K562 (cell line): Measurements from ENCODE around the gene CAMK2G. TPM values are rescaled to one million over a fixed set of nuclear protein-coding genes. Genes with fewer than 3 reads are reported as not detected.

Experiments used
- ATAC-seq: fragments of 200-7000 bp; cut with Tn5 transposase; 3 replicates; pipeline ENCODE4 v1.9.1; 2020; ENCODE audit warnings: moderate library complexity
- BruUV-seq: library from RNA; stranded (reverse); fragments of 400-500 nt; replicated peaks from 2 replicates; lab custom pipeline; 2021; lab: Mats Ljungman, UMichigan
- CTCF ChIA-PET: fragments of 300-600 bp; formaldehyde crosslinking; extraction: SDS; loops from one replicate; lab custom pipeline; 2021; ENCODE audit warnings: low intra/inter-chr PET ratio; lab: Yijun Ruan, JAX
- POLR2A ChIA-PET: fragments of 300-600, 350-650 bp; sonication (Branson Sonifier 250); formaldehyde crosslinking; extraction: SDS; loops from one replicate; lab custom pipeline; 2021; ENCODE audit warnings: antibody characterized with exemption, inconsistent platforms; lab: Yijun Ruan, JAX
- DNase-seq, 4 experiments: peaks; one replicate each; pipeline versions ENCODE4 v3.0.0 to v3.0.0-alpha.2; 2011 to 2018; ENCODE audit warnings: low spot score in 3 of 4, mixed read lengths in 3 of 4; ENCODE audit errors: extremely low read depth in 1 of 4
- FAIRE-seq: peaks from 2 replicates; lab custom pipeline; 2011; peaks lifted over from hg19 to GRCh38; lab: Jason Lieb, UNC
- H2AFZ ChIP-seq: 2 replicates; pipeline ENCODE4 v1.6.0; 2011; ENCODE audit warnings: low read depth, low read length, control low read depth, inconsistent platforms
- H3K27ac ChIP-seq: fragments of 200-600 bp; 3 replicates; pipeline ENCODE4 v1.8.0; 2011; ENCODE audit warnings: low read depth, mild to moderate bottlenecking, control low read depth, inconsistent platforms, low read length, moderate library complexity, mixed read lengths; ENCODE audit errors: extremely low read depth
- H3K27me3 ChIP-seq, 2 experiments: fragments of 300-600 bp in 1 of 2; 2 replicates in 1 of 2; 3 replicates in 1 of 2; pipeline versions ENCODE4 v1.6.0 to v1.8.0; 2011; ENCODE audit warnings: inconsistent platforms in 2 of 2, low read length in 2 of 2, mild to moderate bottlenecking in 1 of 2, mixed read lengths in 1 of 2, moderate library complexity in 1 of 2; ENCODE audit not compliant: control insufficient read depth in 2 of 2, insufficient read depth in 2 of 2
- H3K36me3 ChIP-seq: fragments of 300-600 bp; 3 replicates; pipeline ENCODE4 v1.8.0; 2011; ENCODE audit warnings: mild to moderate bottlenecking, low read length, inconsistent platforms; ENCODE audit not compliant: control insufficient read depth, insufficient read depth
- H3K4me1 ChIP-seq, 2 experiments: fragments of 200-600 bp in 1 of 2; replicated peaks in 1 of 2; 2 replicates in 1 of 2; 3 replicates in 1 of 2; pipeline versions ENCODE4 v1.5.1 to v1.8.0; 2011; ENCODE audit warnings: inconsistent platforms in 2 of 2, low read length in 2 of 2, mild to moderate bottlenecking in 1 of 2, mixed read lengths in 1 of 2, moderate library complexity in 1 of 2; ENCODE audit not compliant: control insufficient read depth in 2 of 2, insufficient read depth in 2 of 2
- H3K4me2 ChIP-seq: 2 replicates; pipeline ENCODE4 v1.6.1; 2011; ENCODE audit warnings: low read length, control low read depth, inconsistent platforms, mixed read lengths; ENCODE audit not compliant: insufficient read depth
- H3K4me3 ChIP-seq: fragments of 200-600 bp; sonication (generic), shearing (Covaris generic); 2 replicates; pipeline ENCODE4 v1.5.1; 2016; ENCODE audit warnings: control low read depth, inconsistent platforms
- H3K79me2 ChIP-seq: fragments of 200-600 bp; 3 replicates; pipeline ENCODE4 v1.8.0; 2011; ENCODE audit warnings: low read length, inconsistent platforms; ENCODE audit not compliant: control insufficient read depth, insufficient read depth
- H3K9ac ChIP-seq, 2 experiments: 2 replicates each; pipeline versions ENCODE4 v1.6.0 to v1.6.1; 2011; ENCODE audit warnings: low read depth in 2 of 2, low read length in 2 of 2, control low read depth in 1 of 2, inconsistent platforms in 1 of 2, mild to moderate bottlenecking in 1 of 2, mixed read lengths in 1 of 2; ENCODE audit not compliant: insufficient read depth in 1 of 2
- H3K9me1 ChIP-seq: one replicate; pipeline ENCODE4 v1.6.0; 2011; ENCODE audit warnings: inconsistent platforms, mild to moderate bottlenecking, low read length, moderate library complexity; ENCODE audit not compliant: control insufficient read depth, insufficient read depth
- H3K9me3 ChIP-seq: replicated peaks from 2 replicates; pipeline ENCODE4 v1.5.1; 2011; ENCODE audit warnings: low read depth, low read length, inconsistent platforms; ENCODE audit not compliant: control insufficient read depth, insufficient read depth
- H4K20me1 ChIP-seq: replicated peaks from 2 replicates; pipeline ENCODE4 v1.6.1; 2011; ENCODE audit warnings: low read length, inconsistent platforms, mixed read lengths; ENCODE audit not compliant: control insufficient read depth, insufficient read depth
- DMBX1 ChIP-seq: fragments of 250-450 bp; sonication (Bioruptor Pico); IDR thresholded peaks from 2 replicates; pipeline ENCODE4 v1.8.0; 2022; ENCODE audit warnings: inconsistent platforms, mild to moderate bottlenecking, moderate library complexity, borderline replicate concordance
- MXD1 ChIP-seq: fragments of 250-450 bp; sonication (Bioruptor Pico); IDR thresholded peaks from 2 replicates; pipeline ENCODE4 v1.8.0; 2021; ENCODE audit warnings: borderline replicate concordance, mild to moderate bottlenecking, moderate library complexity; ENCODE audit not compliant: poor library complexity, severe bottlenecking
- MXI1 ChIP-seq: IDR thresholded peaks from 2 replicates; pipeline ENCODE4 v1.6.1; 2011; ENCODE audit warnings: low read depth, mild to moderate bottlenecking, improper control_type of control experiment, low read length
- POLR2AphosphoS5 ChIP-seq: IDR thresholded peaks from 2 replicates; pipeline ENCODE4 v1.6.1; 2011; ENCODE audit warnings: mild to moderate bottlenecking, low read depth, low read length, moderate library complexity; ENCODE audit not compliant: control insufficient read depth, insufficient read depth
- RBFOX2 ChIP-seq: fragments of 200-400 bp; formaldehyde crosslinking; IDR thresholded peaks from 2 replicates; pipeline ENCODE4 v1.6.1; 2017; ENCODE audit warnings: low read depth, mild to moderate bottlenecking, low read length, moderate library complexity
- ZNF57 ChIP-seq: fragments of 450-650 bp; formaldehyde crosslinking; IDR thresholded peaks from 2 replicates; pipeline ENCODE4 v1.4.0; 2020; ENCODE audit warnings: mild to moderate bottlenecking, moderate library complexity
- WGBS: fragments of 100-300 bp; shearing (Covaris generic); methylation state at CpG from one replicate; pipeline ENCODE4 v1.1.6; 2016; ENCODE audit warnings: low coverage, mixed read lengths; ENCODE audit not compliant: insufficient coverage; ENCODE audit errors: missing lambda C conversion rate; 5-methylcytosine and 5-hydroxymethylcytosine counted together
- in situ Hi-C: fragments of 300-500 bp; cut with MboI; formaldehyde crosslinking; loops from 4 replicates; pipeline ENCODE4 v1.15.0; 2018; ENCODE audit warnings: inconsistent platforms, mixed read lengths
- intact Hi-C: fragments of 100-400 bp; cut with micrococcal nuclease; formaldehyde crosslinking; loops from 2 replicates; pipeline ENCODE4 v1.14.2; 2022
- polyA plus RNA-seq, 8 experiments: library from polyadenylated mRNA; depleted of rRNA in 4 of 8; stranded (reverse) in 5 of 8; unstranded in 3 of 8; fragments of >200 nt; fragmentation: Nextera tagmentation in 2 of 8; fragmentation: Illumina TruSeq in 1 of 8; extraction: Ambion mirVana in 2 of 8; extraction: Trizol in 1 of 8; gene quantifications; 2 replicates each; pipeline versions ENCODE4 v1.2.1 to v1.2.3, GENCODE V29; 2011 to 2014; ENCODE audit warnings: inconsistent platforms in 1 of 8, missing spikeins in 1 of 8
- total RNA-seq, 7 experiments: library from RNA; depleted of rRNA in 6 of 7; stranded (reverse); fragments of >200 nt in 6 of 7; fragmentation: Illumina TruSeq in 2 of 7; extraction: Trizol in 2 of 7; gene quantifications; 2 replicates each; pipeline versions ENCODE4 v1.2.1 to v1.2.3, GENCODE V29; 2011 to 2021; ENCODE audit warnings: low replicate concordance in 1 of 7

Gene CAMK2G
- total and polyA plus RNA-seq, 9 of the 15 experiments (the other 6 are each of a cell fraction or from before 2014, with no cell fraction given), result 9.0 to 37.9 (median 32.6) TPM

- peak overlapping the region in 1 of 2 experiments; percentile 49; a peak in 1 of 4 replicates for H3K9ac ChIP-seq
- H3K9me3 ChIP-seq, result no peaks in the 10 kb centered on the region
- intact Hi-C loops (no loop called here), in situ Hi-C loops (no loop called here)
- POLR2A ChIA-PET, result interaction anchor here (0.7 to 0.9 kb wide), 2 partner anchors 16 to 1057 kb away, joined by 3 to 4 read pairs; no protein-coding TSS in a partner anchor
- H3K36me3 ChIP-seq, result peaks cover 93% of the 10 kb centered on the region
- H3K27ac ChIP-seq, result no peak overlapping the region
- no peak overlapping the region for H3K4me3 ChIP-seq
- FAIRE-seq, result no peak
- no peak overlapping the region for H2AFZ ChIP-seq
- TSS peak; percentile 12 for BruUV-seq
- ATAC-seq, result no peak
- CTCF ChIA-PET, result no interaction called here
- DNase-seq, result no peak
- WGBS, result 90% methylated on average over 11 of the region's 11 CpGs
- no peaks in the 10 kb centered on the region for H3K79me2 ChIP-seq
- H3K27me3 ChIP-seq, result no peaks in the 10 kb centered on the region
- 0 out of 2 replicates have a peak, but pooled peaks have one; percentile 17 for TF ChIP-seq RBFOX2
- TF ChIP-seq POLR2AphosphoS5, result peak; percentile 5; the same call in 1 of the 2 replicates
- TF ChIP-seq MXD1 (CRISPR knock-in tag), result no peak
- TF ChIP-seq MXI1, result no peak
- no peak for TF ChIP-seq DMBX1 (CRISPR knock-in tag)
- 0 out of 2 replicates have a peak, but pooled peaks have one; percentile 20 for TF ChIP-seq ZNF57
- H3K9me1 ChIP-seq, result peaks cover 5% of the 10 kb centered on the region
- H3K4me2 ChIP-seq, result no peak overlapping the region
- peaks cover 0 to 13% of the 10 kb centered on the region in 2 experiments; a peak in 3 of 5 replicates for H3K4me1 ChIP-seq
- H4K20me1 ChIP-seq, result peaks cover 5% of the 10 kb centered on the region
These were observed 71.9 kb downstream of the CAMK2G start for GRCh38 chr10:73802276-73802991.
